Ishikawa (cell line): ENCODE measurements around the gene BTBD9.

ENCODE experiments used
- CEBPB ChIP-seq: IDR thresholded peaks from 2 replicates; pipeline ENCODE4 v1.6.1; 2012
- CREB1 ChIP-seq: IDR thresholded peaks from 2 replicates; pipeline ENCODE4 v1.6.1; 2012; ENCODE audit warnings: low read depth
- EGR1 ChIP-seq: IDR thresholded peaks from 2 replicates; pipeline ENCODE4 v1.6.1; 2012
- EP300 ChIP-seq: IDR thresholded peaks from 2 replicates; pipeline ENCODE4 v1.6.1; 2012; ENCODE audit warnings: borderline replicate concordance
- FOXM1 ChIP-seq: IDR thresholded peaks from 2 replicates; pipeline ENCODE4 v1.6.1; 2012; ENCODE audit warnings: low read depth, borderline replicate concordance
- NFIC ChIP-seq: IDR thresholded peaks from 2 replicates; pipeline ENCODE4 v1.6.1; 2012
- RAD21 ChIP-seq: IDR thresholded peaks from 2 replicates; pipeline ENCODE4 v1.6.1; 2012; ENCODE audit warnings: low read depth
- REST ChIP-seq: IDR thresholded peaks from 2 replicates; pipeline ENCODE4 v1.6.1; 2012; ENCODE audit warnings: low read depth, mild to moderate bottlenecking
- TAF1 ChIP-seq: IDR thresholded peaks from 2 replicates; pipeline ENCODE4 v1.6.1; 2012; ENCODE audit warnings: low read depth, mild to moderate bottlenecking
- TCF12 ChIP-seq: IDR thresholded peaks from 2 replicates; pipeline ENCODE4 v1.6.1; 2012; ENCODE audit warnings: low read depth
- TEAD4 ChIP-seq: IDR thresholded peaks from 2 replicates; pipeline ENCODE4 v1.6.1; 2012
- USF1 ChIP-seq: IDR thresholded peaks from 2 replicates; pipeline ENCODE4 v1.6.1; 2012
- YY1 ChIP-seq: IDR thresholded peaks from 2 replicates; pipeline ENCODE4 v1.6.1; 2012; ENCODE audit warnings: low read depth
- ZBTB7A ChIP-seq: IDR thresholded peaks from 2 replicates; pipeline ENCODE4 v1.6.1; 2012; ENCODE audit warnings: low read depth
- TF ChIP-seq, protein P1 (sequence below): IDR thresholded peaks from 2 replicates; pipeline ENCODE4 v1.6.1; 2012

BTBD9 gene

GRCh38 chr6:38209371-38210260, 430.1 kb downstream of the BTBD9 start:
- TF ChIP-seq FOXM1 = no peak
- TF ChIP-seq, protein P1, sequence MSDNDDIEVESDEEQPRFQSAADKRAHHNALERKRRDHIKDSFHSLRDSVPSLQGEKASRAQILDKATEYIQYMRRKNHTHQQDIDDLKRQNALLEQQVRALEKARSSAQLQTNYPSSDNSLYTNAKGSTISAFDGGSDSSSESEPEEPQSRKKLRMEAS = no peak
- TF ChIP-seq EGR1 = no peak
- no peak for TF ChIP-seq NFIC
- no peak for TF ChIP-seq TCF12
- no peak for TF ChIP-seq EP300
- TF ChIP-seq TAF1 = no peak
- no peak for TF ChIP-seq REST
- no peak for TF ChIP-seq USF1

DNA sequence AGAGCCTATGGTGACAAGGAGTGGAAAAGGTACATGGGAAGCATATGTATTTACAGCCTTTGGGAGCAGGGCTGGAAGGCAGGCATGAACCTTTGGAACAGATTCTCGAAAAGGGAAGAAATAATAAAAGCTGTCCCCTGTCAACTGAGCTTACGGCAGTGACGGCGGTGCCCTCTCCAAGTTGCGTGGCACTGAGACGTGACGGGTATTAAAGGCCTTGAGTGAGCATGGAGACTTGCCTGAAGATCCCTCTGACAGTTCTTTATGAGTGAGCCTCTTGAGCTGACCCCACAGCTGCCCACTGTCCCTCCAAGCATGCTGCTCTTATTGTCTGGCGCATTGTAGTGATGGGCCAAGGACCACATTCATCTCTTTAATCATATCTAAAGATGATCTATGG, 431.7 kb downstream of the BTBD9 start:
- TF ChIP-seq EP300 = no peak
- TF ChIP-seq CEBPB = no peak
- no peak for TF ChIP-seq EGR1
- TF ChIP-seq NFIC = no peak
- no peak for TF ChIP-seq YY1
- no peak for TF ChIP-seq CREB1
- no peak for TF ChIP-seq TEAD4
- TF ChIP-seq, protein P1 = no peak
- TF ChIP-seq REST = no peak

DNA sequence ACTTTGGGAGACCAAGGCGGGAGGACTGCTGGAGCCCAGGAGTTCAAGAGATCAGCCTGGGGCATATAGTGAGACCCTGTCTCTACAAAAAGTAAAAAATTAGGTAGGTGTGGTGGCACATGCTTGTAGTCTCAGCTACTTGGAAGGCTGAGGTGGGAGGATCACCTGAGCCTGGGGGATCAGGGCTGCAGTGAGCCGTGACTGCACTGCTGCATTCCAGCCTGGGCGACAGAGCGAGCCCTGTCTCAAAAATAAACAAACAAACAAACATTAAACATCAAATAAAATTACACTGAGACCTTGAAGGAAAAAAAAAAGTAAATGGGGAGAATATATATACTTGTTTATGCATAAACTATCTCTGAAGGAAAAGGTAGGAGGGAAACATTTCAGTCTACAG, 432.4 kb downstream of the BTBD9 start:
- no peak for TF ChIP-seq EGR1
- no peak for TF ChIP-seq TAF1
- TF ChIP-seq TEAD4 = no peak
- no peak for TF ChIP-seq RAD21
- TF ChIP-seq CEBPB = no peak
- no peak for TF ChIP-seq FOXM1
- TF ChIP-seq NFIC = no peak

GRCh38 chr6:38198219-38198618, 441.5 kb downstream of the BTBD9 start:
- no peak for TF ChIP-seq CEBPB
- no peak for TF ChIP-seq EGR1
- TF ChIP-seq CREB1 = no peak
- no peak for TF ChIP-seq REST
- TF ChIP-seq YY1 = no peak
- TF ChIP-seq TEAD4 = no peak
- no peak for TF ChIP-seq FOXM1

GRCh38 chr6:38195113-38195635, 444.6 kb downstream of the BTBD9 start:
- TF ChIP-seq TCF12 = no peak
- TF ChIP-seq EP300 = no peak
- TF ChIP-seq TAF1 = no peak
- TF ChIP-seq FOXM1 = no peak
- no peak for TF ChIP-seq ZBTB7A
- TF ChIP-seq REST = no peak
- no peak for TF ChIP-seq NFIC
- no peak for TF ChIP-seq CREB1
- TF ChIP-seq CEBPB = no peak
- TF ChIP-seq YY1 = no peak
